Measurements from ENCODE around the gene PERCC1.
A peak's percentile ranks its signal among the peaks of the same experiment; 100 is the strongest.

Gene PERCC1

GRCh38 chr16:1413684-1414531 is 17.0 kb upstream of the PERCC1 start:
- peak; percentile 70 for DNase-seq

GRCh38 chr16:1414532-1415260 is 16.2 kb upstream of the PERCC1 start, which contains the start of gene UNKL:
Gene UNKL, minus strand, starts transcription at chr16:1414704. Its CDS starts 13 bp downstream, at chr16:1414691.
- peak; percentile 81 for DNase-seq

GRCh38 chr16:1416521-1416941 is 14.3 kb upstream of the PERCC1 start:
- DNase-seq, result no peak

- DNase-seq, result peak in 1 of 2 donors; percentile 12
Observed at GRCh38 chr16:1420111-1420539, 10.8 kb upstream of the PERCC1 start.

GRCh38 chr16:1422076-1422475 is 8.8 kb upstream of the PERCC1 start:
- DNase-seq, result no peak

- no peak for DNase-seq
Observed at GRCh38 chr16:1424028-1424427, 6.8 kb upstream of the PERCC1 start.

- DNase-seq, result no peak
Observed at GRCh38 chr16:1425616-1426370, 5.1 kb upstream of the PERCC1 start.

GRCh38 chr16:1426734-1427471 is 4.0 kb upstream of the PERCC1 start:
- no peak for DNase-seq

- DNase-seq, result no peak
Observed at GRCh38 chr16:1427473-1428461, 3.1 kb upstream of the PERCC1 start.

GRCh38 chr16:1428511-1428910 is 2.4 kb upstream of the PERCC1 start:
- peak; percentile 55 to 64 for DNase-seq

GRCh38 chr16:1429012-1429411 is 1.9 kb upstream of the PERCC1 start:
- DNase-seq, result no peak

GRCh38 chr16:1429631-1430030 is 1.2 kb upstream of the PERCC1 start:
- DNase-seq, result no peak

GRCh38 chr16:1430214-1430758 is 592 bp upstream of the PERCC1 start:
- no peak for DNase-seq

GRCh38 chr16:1431497-1432270 is 806 bp downstream of the PERCC1 start:
- DNase-seq, result no peak

GRCh38 chr16:1432388-1433262 is 1.7 kb downstream of the PERCC1 start:
- DNase-seq, result no peak

GRCh38 chr16:1433263-1433560 is 2.3 kb downstream of the PERCC1 start:
- DNase-seq, result no peak

- no peak for DNase-seq
Observed at GRCh38 chr16:1433756-1434155, 2.9 kb downstream of the PERCC1 start.

- no peak for DNase-seq
Observed at GRCh38 chr16:1434644-1435592, 4.0 kb downstream of the PERCC1 start.
